Cardiac muscle cell (in vitro differentiated cells and primary cell): ENCODE results near the gene ELAC1. TPM values are rescaled to one million over a fixed set of nuclear protein-coding genes. Genes with fewer than 3 reads are reported as not detected.

ENCODE experiments used
- DNase-seq, 2 donors: peaks; one replicate each; pipeline versions ENCODE4 v3.0.0 to v3.0.0-alpha.2; 2010 to 2017; ENCODE audit warnings: low read depth in 1 of 2, low spot score in 1 of 2
- H3K27ac ChIP-seq: fragments of 200-600 bp; sonication (generic); 2 replicates; pipeline ENCODE4 v1.5.1; 2016
- H3K27me3 ChIP-seq: fragments of 200-600 bp; sonication (generic); 2 replicates; pipeline ENCODE4 v1.6.0; 2016; ENCODE audit warnings: control low read depth
- H3K36me3 ChIP-seq: fragments of 200-600 bp; sonication (generic); 2 replicates; pipeline ENCODE4 v1.5.1; 2016; ENCODE audit warnings: control low read depth
- H3K4me1 ChIP-seq: fragments of 200-600 bp; sonication (generic); 2 replicates; pipeline ENCODE4 v1.8.1; 2017; ENCODE audit warnings: low read depth, mild to moderate bottlenecking, mixed run types
- H3K4me3 ChIP-seq: fragments of 200-600 bp; sonication (generic); 2 replicates; pipeline ENCODE4 v1.5.1; 2016; ENCODE audit warnings: mild to moderate bottlenecking
- H3K9me3 ChIP-seq: fragments of 200-600 bp; sonication (generic); 2 replicates; pipeline ENCODE4 v1.5.1; 2017; ENCODE audit warnings: low read depth, mild to moderate bottlenecking, control low read depth
- CTCF ChIP-seq: IDR thresholded peaks from 2 replicates; pipeline ENCODE4 v1.5.1; 2012; ENCODE audit warnings: low read depth, mild to moderate bottlenecking, low read length
- polyA plus RNA-seq: library from polyadenylated mRNA; unstranded; fragments of >200 nt; fragmentation: Nextera tagmentation; extraction: Ambion mirVana; gene quantifications from 2 replicates; pipeline ENCODE4 v1.2.1, GENCODE V29; 2016
- total RNA-seq: library from RNA; depleted of rRNA; stranded (reverse); fragments of >200 nt; gene quantifications from 2 replicates; pipeline ENCODE4 v1.2.3, GENCODE V29; 2016

The ELAC1 gene
- total and polyA plus RNA-seq, 2 experiments from 2014 or later: 5.6 to 12.1 TPM

- DNase-seq: peak; percentile 70 to 83
- no peak for TF ChIP-seq CTCF
- Histone ChIP-seq H3K27me3 (no peaks in the 10 kb centered on the region), H3K4me3 (peak overlapping the region; percentile 66), H3K4me1 (peaks cover 24% of the 10 kb centered on the region), H3K36me3 (no peaks in the 10 kb centered on the region), H3K9me3 (no peaks in the 10 kb centered on the region), H3K27ac (peak overlapping the region; percentile 99)
Observed at GRCh38 chr18:51030537-51031258, 62.9 kb downstream of the ELAC1 start.

GRCh38 chr18:51032193-51032592 lies 64.4 kb downstream of the ELAC1 start:
- peak overlapping the region; percentile 66 for H3K4me3 ChIP-seq
- no peak overlapping the region for H3K27ac ChIP-seq
- no peaks in the 10 kb centered on the region for H3K9me3 ChIP-seq
- DNase-seq: no peak
- no peaks in the 10 kb centered on the region for H3K27me3 ChIP-seq
- H3K36me3 ChIP-seq: no peaks in the 10 kb centered on the region
- H3K4me1 ChIP-seq: peaks cover 26% of the 10 kb centered on the region
- TF ChIP-seq CTCF: no peak

GRCh38 chr18:51037230-51037629 lies 69.4 kb downstream of the ELAC1 start:
- no peak overlapping the region for H3K4me3 ChIP-seq
- no peaks in the 10 kb centered on the region for H3K9me3 ChIP-seq
- no peak for DNase-seq
- H3K27ac ChIP-seq: peak overlapping the region; percentile 13
- peaks cover 19% of the 10 kb centered on the region for H3K4me1 ChIP-seq
- H3K36me3 ChIP-seq: no peaks in the 10 kb centered on the region
- no peak for TF ChIP-seq CTCF
- H3K27me3 ChIP-seq: no peaks in the 10 kb centered on the region

Other genes starting within 250 kb of the ELAC1 start
- not detected in 2 replicates for gene MRO, start 148.0 kb upstream of the ELAC1 start, total RNA-seq
- 1.3 TPM in 1 of 2 replicates, not detected in the other for gene MRO, start 148.0 kb upstream of the ELAC1 start, polyA plus RNA-seq
- 33.4 and 47.3 TPM in 2 replicates for gene ME2, start 88.9 kb upstream of the ELAC1 start, total RNA-seq
- 33.9 and 46.7 TPM in 2 replicates for gene ME2, start 88.9 kb upstream of the ELAC1 start, polyA plus RNA-seq
- 69.4 and 72.4 TPM in 2 replicates for gene SMAD4, start 62.2 kb downstream of the ELAC1 start, total RNA-seq
- gene SMAD4, start 62.2 kb downstream of the ELAC1 start, polyA plus RNA-seq: 75.5 and 90.0 TPM in 2 replicates
- 32.4 and 41.3 TPM in 2 replicates for gene MEX3C, start 229.6 kb downstream of the ELAC1 start, total RNA-seq
- 14.4 and 23.0 TPM in 2 replicates for gene MEX3C, start 229.6 kb downstream of the ELAC1 start, polyA plus RNA-seq